Measurements from ENCODE around the gene TAF8. TPM values are rescaled to one million over a fixed set of nuclear protein-coding genes. Genes with fewer than 3 reads are reported as not detected.

The TAF8 gene
- polyA plus RNA-seq, 1 of the 3 experiments (the other 2 are of a cell fraction) = 27.8 TPM

DNA sequence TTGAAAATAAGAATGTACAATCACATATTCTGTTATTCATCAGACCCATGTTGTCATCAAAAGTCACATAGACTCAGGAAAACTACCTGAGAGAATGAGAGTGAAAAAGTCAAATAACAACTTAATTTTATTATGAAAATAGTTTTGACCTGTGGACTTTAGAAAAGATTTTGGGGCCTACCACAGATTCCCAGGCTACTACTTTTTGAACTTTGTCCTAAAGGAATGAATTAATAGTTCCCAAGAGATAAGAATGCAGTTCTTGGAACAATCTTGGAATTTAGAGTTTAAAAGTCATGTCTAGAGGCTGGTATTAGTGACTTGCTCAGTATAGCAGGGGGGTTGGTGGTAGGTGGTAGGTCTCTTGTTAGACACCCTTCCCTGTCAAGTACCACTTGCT lies 3.3 kb downstream of the TAF8 start:
- peaks cover 38 to 47% of the 10 kb centered on the region in 2 experiments for H3K36me3 ChIP-seq (replicated peaks in 1 of 2; ENCODE audit: control insufficient read depth in 1 of 2, insufficient read depth in 2 of 2, low read length in 1 of 2)
- H3K27me3 ChIP-seq (ENCODE audit: insufficient read depth) = no peaks in the 10 kb centered on the region
- ChIA-PET POLR2A (no interaction called here), CTCF (interaction anchor here (0.9 to 1.7 kb wide), 5 partner anchors 10 to 266 kb away, joined by 3 to 7 read pairs (median 4); partner anchors contain the start of gene TOMM6)
- H4K20me1 ChIP-seq (ENCODE audit: insufficient read depth) = no peaks in the 10 kb centered on the region
- no peak overlapping the region for H3K9ac ChIP-seq
- H3F3A ChIP-seq (replicated peaks; ENCODE audit: insufficient read depth) = peaks cover 6% of the 10 kb centered on the region
- H3K4me2 ChIP-seq = no peak overlapping the region
- TF ChIP-seq POLR2AphosphoS5 (IDR thresholded peaks at IDR 0.05; ENCODE audit: low read depth, low read length) (no peak), GATA2 (CRISPR knock-in tag; IDR thresholded peaks at IDR 0.05) (no peak), RAD21 (IDR thresholded peaks at IDR 0.05; ENCODE audit: low read length) (no peak), JUND (IDR thresholded peaks at IDR 0.05) (no peak), RXRA (IDR thresholded peaks at IDR 0.05; ENCODE audit: borderline replicate concordance, low read depth) (no peak), MXI1 (IDR thresholded peaks at IDR 0.05; ENCODE audit: low read depth, low read length) (no peak), YY1 (IDR thresholded peaks at IDR 0.05; ENCODE audit: low read depth) (no peak), MEF2A (IDR thresholded peaks at IDR 0.05; ENCODE audit: borderline replicate concordance, low read depth) (no peak), FOXJ3 (CRISPR knock-in tag; IDR thresholded peaks at IDR 0.05) (no peak), CTCF (IDR thresholded peaks at IDR 0.05) (no peak), PBX3 (IDR thresholded peaks at IDR 0.05) (no peak), CHD2 (IDR thresholded peaks at IDR 0.05; ENCODE audit: low read length, partially characterized antibody) (no peak), TAF1 (IDR thresholded peaks at IDR 0.05; ENCODE audit: borderline replicate concordance, low read depth, low read length) (no peak), ELF1 (IDR thresholded peaks at IDR 0.05) (no peak), EP300 (IDR thresholded peaks at IDR 0.05; ENCODE audit: borderline replicate concordance in 1 of 2, low read depth in 1 of 2, low read length in 1 of 2) (no peak)
- TF ChIP-seq, protein P1, sequence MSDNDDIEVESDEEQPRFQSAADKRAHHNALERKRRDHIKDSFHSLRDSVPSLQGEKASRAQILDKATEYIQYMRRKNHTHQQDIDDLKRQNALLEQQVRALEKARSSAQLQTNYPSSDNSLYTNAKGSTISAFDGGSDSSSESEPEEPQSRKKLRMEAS (IDR thresholded peaks at IDR 0.05; ENCODE audit: low read depth) = no peak
- TF ChIP-seq, protein P2, sequence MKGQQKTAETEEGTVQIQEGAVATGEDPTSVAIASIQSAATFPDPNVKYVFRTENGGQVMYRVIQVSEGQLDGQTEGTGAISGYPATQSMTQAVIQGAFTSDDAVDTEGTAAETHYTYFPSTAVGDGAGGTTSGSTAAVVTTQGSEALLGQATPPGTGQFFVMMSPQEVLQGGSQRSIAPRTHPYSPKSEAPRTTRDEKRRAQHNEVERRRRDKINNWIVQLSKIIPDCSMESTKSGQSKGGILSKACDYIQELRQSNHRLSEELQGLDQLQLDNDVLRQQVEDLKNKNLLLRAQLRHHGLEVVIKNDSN (IDR thresholded peaks at IDR 0.05; ENCODE audit: borderline replicate concordance, low read depth) = no peak
- TF ChIP-seq, protein P3, sequence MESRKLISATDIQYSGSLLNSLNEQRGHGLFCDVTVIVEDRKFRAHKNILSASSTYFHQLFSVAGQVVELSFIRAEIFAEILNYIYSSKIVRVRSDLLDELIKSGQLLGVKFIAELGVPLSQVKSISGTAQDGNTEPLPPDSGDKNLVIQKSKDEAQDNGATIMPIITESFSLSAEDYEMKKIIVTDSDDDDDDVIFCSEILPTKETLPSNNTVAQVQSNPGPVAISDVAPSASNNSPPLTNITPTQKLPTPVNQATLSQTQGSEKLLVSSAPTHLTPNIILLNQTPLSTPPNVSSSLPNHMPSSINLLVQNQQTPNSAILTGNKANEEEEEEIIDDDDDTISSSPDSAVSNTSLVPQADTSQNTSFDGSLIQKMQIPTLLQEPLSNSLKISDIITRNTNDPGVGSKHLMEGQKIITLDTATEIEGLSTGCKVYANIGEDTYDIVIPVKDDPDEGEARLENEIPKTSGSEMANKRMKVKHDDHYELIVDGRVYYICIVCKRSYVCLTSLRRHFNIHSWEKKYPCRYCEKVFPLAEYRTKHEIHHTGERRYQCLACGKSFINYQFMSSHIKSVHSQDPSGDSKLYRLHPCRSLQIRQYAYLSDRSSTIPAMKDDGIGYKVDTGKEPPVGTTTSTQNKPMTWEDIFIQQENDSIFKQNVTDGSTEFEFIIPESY (IDR thresholded peaks at IDR 0.05; ENCODE audit: borderline replicate concordance, low read depth) = no peak
- no peak overlapping the region for H2AFZ ChIP-seq (ENCODE audit: low read depth)
- no peaks in the 10 kb centered on the region for H3K9me2 ChIP-seq
- H3K4me1 ChIP-seq (ENCODE audit: control insufficient read depth in 1 of 2, insufficient read depth in 2 of 2, low read depth in 1 of 2, low read length in 1 of 2) = peaks cover 3 to 4% of the 10 kb centered on the region in 2 experiments; a peak in 1 of 4 replicates
- no peak for DNase-seq
- peaks cover 17% of the 10 kb centered on the region; the same call in 1 of the 2 replicates for H3K79me2 ChIP-seq (ENCODE audit: insufficient read depth)
- no peaks in the 10 kb centered on the region for H3K9me3 ChIP-seq
- H3K4me3 ChIP-seq (ENCODE audit: low read depth in 2 of 2, low read length in 1 of 2) = no peak overlapping the region
- no peak overlapping the region for H3K27ac ChIP-seq (ENCODE audit: low read depth in 2 of 2, low read length in 1 of 2)

Measured in SK-N-SH (cell line).